Coronary artery (tissue), 2 donors: ENCODE results near the gene DEPDC5.

Experiments used
- DNase-seq: peaks from one replicate; pipeline ENCODE4 v3.0.0-alpha.2; 2017; ENCODE audit warnings: low spot score
- H3K27ac ChIP-seq, 2 donors: fragments of 200-600 bp; sonication (generic); one replicate each; pipeline ENCODE4 v1.5.1; 2016 to 2019
- H3K4me3 ChIP-seq: fragments of 200-600 bp; sonication (generic); 2 replicates; pipeline ENCODE4 v1.5.1; 2016; ENCODE audit warnings: mild to moderate bottlenecking, moderate library complexity
- CTCF ChIP-seq: fragments of 200-600 bp; sonication (generic); IDR thresholded peaks from one replicate; pipeline ENCODE4 v1.5.1; 2019; ENCODE audit warnings: antibody characterized with exemption

Gene DEPDC5

GRCh38 chr22:31852691-31853421 lies 99.0 kb downstream of the DEPDC5 start:
- no peak for DNase-seq

GRCh38 chr22:31853736-31854495 lies 100.1 kb downstream of the DEPDC5 start:
- no peak overlapping the region for H3K27ac ChIP-seq
- no peak overlapping the region for H3K4me3 ChIP-seq
- no peak for TF ChIP-seq CTCF
- DNase-seq = no peak

More at GRCh38 chr22:31852691-31853421, 99.0 kb downstream of the DEPDC5 start:
- H3K27ac ChIP-seq = no peak overlapping the region
- no peak for TF ChIP-seq CTCF
- no peak overlapping the region for H3K4me3 ChIP-seq

GRCh38 chr22:31857247-31857646 lies 103.4 kb downstream of the DEPDC5 start:
- no peak for TF ChIP-seq CTCF
- Histone ChIP-seq H3K27ac (no peak overlapping the region), H3K4me3 (no peak overlapping the region)
- no peak for DNase-seq

- DNase-seq = no peak
- Histone ChIP-seq H3K4me3 (no peak overlapping the region), H3K27ac (no peak overlapping the region)
- TF ChIP-seq CTCF = no peak
Measured at GRCh38 chr22:31861226-31861840, 107.5 kb downstream of the DEPDC5 start.

- DNase-seq = no peak
- Histone ChIP-seq H3K27ac (no peak overlapping the region), H3K4me3 (no peak overlapping the region)
- TF ChIP-seq CTCF = no peak
Measured at GRCh38 chr22:31866918-31867317, 113.1 kb downstream of the DEPDC5 start.

DNA sequence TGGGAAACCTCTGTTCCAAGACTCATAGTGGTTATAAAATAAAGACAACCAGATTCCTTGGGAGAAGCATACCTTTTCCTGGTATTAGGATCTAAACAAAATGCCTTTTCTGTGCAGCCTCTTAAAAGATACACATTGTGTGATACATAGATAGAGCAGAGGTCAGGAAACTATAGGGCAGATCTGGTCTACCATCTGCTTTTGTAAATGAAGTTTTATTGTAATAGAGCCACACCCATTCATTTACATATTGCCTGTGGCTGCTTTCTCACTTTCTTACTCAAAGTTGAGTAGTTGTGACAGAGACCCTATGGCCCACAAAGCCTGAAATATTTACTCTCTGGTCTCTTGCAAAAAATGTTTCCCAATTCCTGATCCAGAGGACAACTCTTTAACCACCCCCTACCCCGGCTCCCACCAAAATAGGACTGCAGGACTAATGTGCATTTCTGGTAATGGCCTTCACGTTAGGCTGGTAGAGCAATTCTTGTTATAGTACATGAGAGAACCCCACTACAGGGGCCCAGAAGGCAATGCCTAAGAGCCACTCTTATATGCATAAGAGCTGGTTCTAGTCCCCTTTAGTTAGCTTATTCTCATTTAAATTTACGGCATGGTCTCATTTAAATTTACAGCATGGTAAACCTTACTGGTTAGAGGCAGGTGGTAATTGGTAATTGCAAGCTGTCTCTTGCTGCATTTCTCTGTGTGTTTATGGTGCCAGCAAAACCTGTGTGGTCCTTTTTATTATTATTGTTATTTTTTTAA lies 113.8 kb downstream of the DEPDC5 start:
- TF ChIP-seq CTCF = no peak
- no peak overlapping the region for H3K27ac ChIP-seq

More for the DNA sequence above, 113.8 kb downstream of the DEPDC5 start:
- DNase-seq = no peak
- H3K4me3 ChIP-seq = no peak overlapping the region
